Endothelial cell of umbilical vein (primary cell): ENCODE data around the gene CD2BP2. TPM values are rescaled to one million over a fixed set of nuclear protein-coding genes. Genes with fewer than 3 reads are reported as not detected.
A peak's percentile ranks its signal among the peaks of the same experiment; 100 is the strongest.

Experiments
- BruUV-seq: library from RNA; stranded (reverse); fragments of 400-500 nt; replicated peaks from 2 replicates; lab custom pipeline; 2021; lab: Mats Ljungman, UMichigan
- CTCF ChIA-PET: fragments of 300-600, 350-600 bp; sonication (Branson Sonifier 250); formaldehyde crosslinking; loops from one replicate; lab custom pipeline; 2021; ENCODE audit warnings: antibody characterized with exemption, inconsistent platforms; lab: Charles Lee
- POLR2A ChIA-PET: fragments of 300-600, 350-600 bp; sonication (Branson Sonifier 250); formaldehyde crosslinking; loops from one replicate; lab custom pipeline; 2021; ENCODE audit warnings: antibody characterized with exemption, inconsistent platforms; lab: Charles Lee
- DNase-seq: peaks from one replicate; pipeline ENCODE4 v3.0.0-alpha.2; 2011; ENCODE audit warnings: low read depth, low spot score
- FAIRE-seq: peaks from 2 replicates; lab custom pipeline; 2011; peaks lifted over from hg19 to GRCh38; lab: Jason Lieb, UNC
- H2AFZ ChIP-seq: 2 replicates; pipeline ENCODE4 v1.6.0; 2012; ENCODE audit warnings: low read depth, low read length, control low read depth, inconsistent platforms
- H3K27ac ChIP-seq: 2 replicates; pipeline ENCODE4 v1.5.1; 2011; ENCODE audit warnings: low read depth, mild to moderate bottlenecking, control low read depth, low read length, moderate library complexity; ENCODE audit not compliant: insufficient read depth
- H3K27me3 ChIP-seq, 2 experiments: 2 replicates each; pipeline versions ENCODE4 v1.6.0 to v1.6.1; 2011; ENCODE audit warnings: low read length in 2 of 2, mixed read lengths in 1 of 2; ENCODE audit not compliant: control insufficient read depth in 2 of 2, insufficient read depth in 2 of 2
- H3K36me3 ChIP-seq, 2 experiments: 2 replicates in 1 of 2; 3 replicates in 1 of 2; pipeline ENCODE4 v1.5.1; 2011; ENCODE audit warnings: low read length in 2 of 2, mild to moderate bottlenecking in 1 of 2, moderate library complexity in 1 of 2; ENCODE audit not compliant: control insufficient read depth in 2 of 2, insufficient read depth in 2 of 2; ENCODE audit errors: extremely low read depth in 1 of 2
- H3K4me1 ChIP-seq: 3 replicates; pipeline ENCODE4 v1.5.1; 2011; ENCODE audit warnings: mild to moderate bottlenecking, low read length; ENCODE audit not compliant: control insufficient read depth, insufficient read depth; ENCODE audit errors: extremely low read depth
- H3K4me2 ChIP-seq: 2 replicates; pipeline ENCODE4 v1.6.1; 2011; ENCODE audit warnings: low read length, control low read depth, mixed read lengths; ENCODE audit not compliant: insufficient read depth
- H3K4me3 ChIP-seq, 3 experiments: fragments of 200-600 bp in 1 of 3; sonication (generic), shearing (Covaris generic) in 1 of 3; replicated peaks in 1 of 3; 2 replicates each; pipeline ENCODE4 v1.5.1; 2011 to 2016; ENCODE audit warnings: control low read depth in 3 of 3, low read length in 3 of 3, mild to moderate bottlenecking in 2 of 3, inconsistent platforms in 1 of 3, low read depth in 1 of 3, moderate library complexity in 1 of 3; ENCODE audit not compliant: insufficient read depth in 1 of 3
- H3K79me2 ChIP-seq: 2 replicates; pipeline ENCODE4 v1.6.0; 2012; ENCODE audit warnings: low read length, inconsistent platforms; ENCODE audit not compliant: control insufficient read depth, insufficient read depth
- H3K9ac ChIP-seq: replicated peaks from 2 replicates; pipeline ENCODE3; 2011; ENCODE audit warnings: low read length, control low read depth; ENCODE audit not compliant: insufficient read depth; ENCODE audit errors: extremely low read depth
- H3K9me1 ChIP-seq: replicated peaks from 3 replicates; pipeline ENCODE4 v1.6.0; 2011; ENCODE audit warnings: mild to moderate bottlenecking, low read length; ENCODE audit not compliant: control insufficient read depth, insufficient read depth; ENCODE audit errors: extremely low read depth
- H3K9me3 ChIP-seq: replicated peaks from 2 replicates; pipeline ENCODE4 v1.5.1; 2012; ENCODE audit warnings: low read length, inconsistent platforms; ENCODE audit not compliant: control insufficient read depth, insufficient read depth
- H4K20me1 ChIP-seq: replicated peaks from 2 replicates; pipeline ENCODE3; 2011; ENCODE audit warnings: mild to moderate bottlenecking, low read length; ENCODE audit not compliant: control insufficient read depth, insufficient read depth; ENCODE audit errors: extremely low read depth
- EZH2 ChIP-seq: IDR thresholded peaks from 2 replicates; pipeline ENCODE4 v1.6.1; 2012; ENCODE audit warnings: borderline replicate concordance, low read depth, mild to moderate bottlenecking, moderate library complexity, low read length, inconsistent platforms; ENCODE audit not compliant: severe bottlenecking
- FOS ChIP-seq: IDR thresholded peaks from 2 replicates; pipeline ENCODE4 v1.6.1; 2011; ENCODE audit warnings: mild to moderate bottlenecking, low read length, moderate library complexity, borderline replicate concordance; ENCODE audit not compliant: insufficient read depth
- GATA2 ChIP-seq: IDR thresholded peaks from 2 replicates; pipeline ENCODE4 v1.7.0; 2011; ENCODE audit warnings: low read depth, mild to moderate bottlenecking, moderate library complexity, mixed read lengths, low read length; ENCODE audit not compliant: insufficient read length, insufficient read depth
- JUN ChIP-seq: IDR thresholded peaks from 2 replicates; pipeline ENCODE4 v1.6.1; 2011; ENCODE audit warnings: borderline replicate concordance, low read depth; ENCODE audit not compliant: insufficient read length, insufficient read depth
- MYC ChIP-seq: IDR thresholded peaks from one replicate; pipeline ENCODE4 v1.6.1; 2011; ENCODE audit warnings: mild to moderate bottlenecking, low read depth, low read length
- POLR2A ChIP-seq: IDR thresholded peaks from 2 replicates; pipeline ENCODE4 v1.6.1; 2012; ENCODE audit warnings: low read depth, mild to moderate bottlenecking, control low read depth, low read length
- POLR2AphosphoS5 ChIP-seq: IDR thresholded peaks from 2 replicates; pipeline ENCODE4 v1.6.1; 2012; ENCODE audit warnings: low read depth, mild to moderate bottlenecking, control low read depth, low read length, moderate library complexity; ENCODE audit not compliant: insufficient read depth
- dilution Hi-C: fragments of 300-500 bp; cut with MboI; formaldehyde crosslinking; loops from one replicate; pipeline ENCODE4 v1.15.0; 2019; ENCODE audit warnings: low sequenced_read_pairs; ENCODE audit not compliant: extremely low pct_ligation_motif_present
- intact Hi-C: fragments of 100-400 bp; cut with micrococcal nuclease; formaldehyde crosslinking; loops from one replicate; pipeline ENCODE4 v1.10.0; 2022
- polyA plus RNA-seq, 4 experiments: library from polyadenylated mRNA; depleted of rRNA in 3 of 4; stranded (reverse) in 3 of 4; unstranded in 1 of 4; fragments of >200 nt; gene quantifications; 2 replicates each; pipeline versions ENCODE4 v1.2.1 to v1.2.3, GENCODE V29; 2011 to 2012; ENCODE audit warnings: missing spikeins in 1 of 4
- total RNA-seq: library from RNA; stranded (reverse); gene quantifications from 2 replicates; pipeline ENCODE4 v1.2.3, GENCODE V29; 2021
- TF ChIP-seq, protein P1 (sequence below): IDR thresholded peaks from 2 replicates; pipeline ENCODE4 v1.6.1; 2011; ENCODE audit not compliant: insufficient read depth, insufficient read length
- TF ChIP-seq, protein P2 (sequence below), 2 donors: IDR thresholded peaks; 1 replicate in 1 of 2; 2 replicates in 1 of 2; pipeline ENCODE4 v1.5.1; 2011; ENCODE audit warnings: low read length in 2 of 2, mild to moderate bottlenecking in 2 of 2, moderate library complexity in 2 of 2, control low read depth in 1 of 2, inconsistent platforms in 1 of 2, low read depth in 1 of 2; ENCODE audit not compliant: insufficient read depth in 1 of 2; ENCODE audit errors: extremely low read depth in 1 of 2

CD2BP2 gene
- total and polyA plus RNA-seq, 2 donors (not counting 3 experiments of a cell fraction or from before 2014, with no cell fraction given): 47.2 to 75.7 TPM

DNA sequence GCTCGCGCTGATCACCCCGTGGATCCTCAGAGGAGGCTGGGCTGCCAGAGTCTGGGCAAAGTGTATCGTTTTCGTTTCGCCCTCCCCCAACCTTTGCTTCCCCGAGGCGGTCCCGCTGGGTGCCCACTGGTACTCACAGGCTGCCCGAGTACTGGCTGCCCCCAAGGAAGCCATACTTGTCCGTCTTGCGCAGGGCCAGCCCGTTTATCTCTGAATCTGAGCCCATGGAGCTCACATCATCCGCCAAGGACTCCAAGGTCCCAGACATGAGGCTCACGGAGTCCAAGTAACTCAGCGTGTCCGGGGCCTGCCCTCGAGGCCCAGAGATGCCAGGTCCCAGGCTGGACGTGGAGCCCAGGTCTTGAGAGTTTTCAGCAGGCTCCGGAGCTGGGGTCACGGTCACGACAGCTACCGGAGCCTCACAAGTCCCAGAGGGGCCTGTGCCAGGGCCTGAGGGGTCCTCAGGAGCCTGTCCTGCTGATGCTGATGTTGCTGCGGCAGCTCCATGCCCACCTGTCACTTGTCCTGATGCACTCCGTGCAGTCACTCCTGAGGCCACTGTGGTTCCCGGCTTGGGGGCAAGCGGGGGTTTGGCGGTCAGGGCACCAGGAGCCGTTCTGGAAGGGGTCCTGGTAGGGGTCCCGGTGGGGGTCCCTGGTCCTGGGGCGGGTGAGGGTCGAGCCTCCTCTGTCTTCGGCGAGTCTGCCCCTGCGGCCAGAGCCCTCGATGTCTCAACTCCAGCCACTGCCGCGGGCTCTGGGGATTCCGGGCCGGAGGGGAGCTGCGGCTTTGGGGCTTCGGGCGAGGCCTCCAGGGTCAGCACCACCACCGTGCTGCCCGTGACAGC, 14.2 kb upstream of the CD2BP2 start:
- peak overlapping the region; percentile 88 for H3K4me2 ChIP-seq
- H3K79me2 ChIP-seq: peaks cover 55% of the 10 kb centered on the region
- no peak for FAIRE-seq
- no peaks in the 10 kb centered on the region for H3K27me3 ChIP-seq
- H2AFZ ChIP-seq: no peak overlapping the region
- no peaks in the 10 kb centered on the region for H3K9me3 ChIP-seq
- TF ChIP-seq FOS (no peak), POLR2AphosphoS5 (no peak), POLR2A (no peak), MYC (no peak), JUN (no peak), GATA2 (no peak), EZH2 (no peak)
- TF ChIP-seq, protein P1, sequence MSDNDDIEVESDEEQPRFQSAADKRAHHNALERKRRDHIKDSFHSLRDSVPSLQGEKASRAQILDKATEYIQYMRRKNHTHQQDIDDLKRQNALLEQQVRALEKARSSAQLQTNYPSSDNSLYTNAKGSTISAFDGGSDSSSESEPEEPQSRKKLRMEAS: no peak
- TF ChIP-seq, protein P2, sequence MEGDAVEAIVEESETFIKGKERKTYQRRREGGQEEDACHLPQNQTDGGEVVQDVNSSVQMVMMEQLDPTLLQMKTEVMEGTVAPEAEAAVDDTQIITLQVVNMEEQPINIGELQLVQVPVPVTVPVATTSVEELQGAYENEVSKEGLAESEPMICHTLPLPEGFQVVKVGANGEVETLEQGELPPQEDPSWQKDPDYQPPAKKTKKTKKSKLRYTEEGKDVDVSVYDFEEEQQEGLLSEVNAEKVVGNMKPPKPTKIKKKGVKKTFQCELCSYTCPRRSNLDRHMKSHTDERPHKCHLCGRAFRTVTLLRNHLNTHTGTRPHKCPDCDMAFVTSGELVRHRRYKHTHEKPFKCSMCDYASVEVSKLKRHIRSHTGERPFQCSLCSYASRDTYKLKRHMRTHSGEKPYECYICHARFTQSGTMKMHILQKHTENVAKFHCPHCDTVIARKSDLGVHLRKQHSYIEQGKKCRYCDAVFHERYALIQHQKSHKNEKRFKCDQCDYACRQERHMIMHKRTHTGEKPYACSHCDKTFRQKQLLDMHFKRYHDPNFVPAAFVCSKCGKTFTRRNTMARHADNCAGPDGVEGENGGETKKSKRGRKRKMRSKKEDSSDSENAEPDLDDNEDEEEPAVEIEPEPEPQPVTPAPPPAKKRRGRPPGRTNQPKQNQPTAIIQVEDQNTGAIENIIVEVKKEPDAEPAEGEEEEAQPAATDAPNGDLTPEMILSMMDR (IDR thresholded peaks at IDR 0.05; ENCODE audit: extremely low read depth in 1 of 2, insufficient read depth in 1 of 2, low read depth in 1 of 2, low read length in 2 of 2): no peak
- intact Hi-C loops: no loop called here
- peak overlapping the region; percentile 53 for H3K9ac ChIP-seq
- DNase-seq: peak; percentile 31
- dilution Hi-C loops: no loop called here
- peak overlapping the region; percentile 49 to 83 (median 70) for H3K4me3 ChIP-seq
- POLR2A ChIA-PET: interaction anchor here (0.8 kb wide), 1 partner anchor 26 kb away, joined by 3 read pairs; the partner anchor contains the start of gene ZNF48
- peaks cover 24% of the 10 kb centered on the region for H3K4me1 ChIP-seq
- CTCF ChIA-PET: interaction anchor here (1.0 to 3.1 kb wide), 3 partner anchors 26 to 277 kb away, joined by 3 to 12 read pairs (median 6); partner anchors contain the start of genes TBX6 and ZNF48
- no peaks in the 10 kb centered on the region for H3K9me1 ChIP-seq
- no peaks in the 10 kb centered on the region for H4K20me1 ChIP-seq
- TSS peak; percentile 12 for BruUV-seq
- peak overlapping the region; percentile 42 for H3K27ac ChIP-seq
- peaks cover 6 to 10% of the 10 kb centered on the region in 2 experiments for H3K36me3 ChIP-seq
